ENCODE results near the gene MAST4.
A peak's percentile ranks its signal among the peaks of the same experiment; 100 is the strongest.
"Not testable (repeated sequence)": the region's sequence is repeated elsewhere in the genome, so short reads cannot be mapped to it uniquely, and the experiment has no call there.

MAST4 gene

GRCh38 chr5:66814146-66814991 lies 218.2 kb downstream of the MAST4 start:
- peak; percentile 44 for DNase-seq

- DNase-seq, result no peak
Measured at GRCh38 chr5:66818304-66818934, 222.2 kb downstream of the MAST4 start.

- DNase-seq, result no peak
Measured at GRCh38 chr5:66818935-66819328, 222.7 kb downstream of the MAST4 start.

GRCh38 chr5:66820630-66821207 lies 224.5 kb downstream of the MAST4 start:
- DNase-seq, result no peak

- no peak for DNase-seq
Measured at GRCh38 chr5:66821688-66822429, 225.7 kb downstream of the MAST4 start.

- DNase-seq, result not testable (repeated sequence)
Measured at GRCh38 chr5:66822906-66823305, 226.7 kb downstream of the MAST4 start.

- no peak for DNase-seq
Measured at GRCh38 chr5:66824476-66824875, 228.3 kb downstream of the MAST4 start.

GRCh38 chr5:66826263-66826662 lies 230.1 kb downstream of the MAST4 start:
- DNase-seq, result no peak

- DNase-seq, result no peak
Measured at GRCh38 chr5:66826696-66827095, 230.5 kb downstream of the MAST4 start.

GRCh38 chr5:66828046-66828547 lies 231.9 kb downstream of the MAST4 start:
- DNase-seq, result no peak

- DNase-seq, result peak; percentile 77
Measured at GRCh38 chr5:66828548-66829357, 232.6 kb downstream of the MAST4 start.

- no peak for DNase-seq
Measured at GRCh38 chr5:66829358-66829674, 233.1 kb downstream of the MAST4 start.

- peak; percentile 59 for DNase-seq
Measured at GRCh38 chr5:66829826-66830225, 233.6 kb downstream of the MAST4 start.

- DNase-seq, result no peak
Measured at GRCh38 chr5:66830636-66831035, 234.4 kb downstream of the MAST4 start.

- DNase-seq, result no peak
Measured at GRCh38 chr5:66839636-66840185, 243.5 kb downstream of the MAST4 start.

- peak; percentile 44 for DNase-seq
Measured at GRCh38 chr5:66840511-66841013, 244.4 kb downstream of the MAST4 start.

GRCh38 chr5:66841264-66841663 lies 245.1 kb downstream of the MAST4 start:
- no peak for DNase-seq

- no peak for DNase-seq
Measured at GRCh38 chr5:66842540-66842939, 246.3 kb downstream of the MAST4 start.

- no peak for DNase-seq
Measured at GRCh38 chr5:66843065-66843464, 246.9 kb downstream of the MAST4 start.

- peak; percentile 95 for DNase-seq
Measured at GRCh38 chr5:66848749-66849641, 252.8 kb downstream of the MAST4 start.

Data from fibroblast of skin of abdomen (primary cell).